ENCODE measurements around the gene ZNF518A.

ZNF518A gene

DNA sequence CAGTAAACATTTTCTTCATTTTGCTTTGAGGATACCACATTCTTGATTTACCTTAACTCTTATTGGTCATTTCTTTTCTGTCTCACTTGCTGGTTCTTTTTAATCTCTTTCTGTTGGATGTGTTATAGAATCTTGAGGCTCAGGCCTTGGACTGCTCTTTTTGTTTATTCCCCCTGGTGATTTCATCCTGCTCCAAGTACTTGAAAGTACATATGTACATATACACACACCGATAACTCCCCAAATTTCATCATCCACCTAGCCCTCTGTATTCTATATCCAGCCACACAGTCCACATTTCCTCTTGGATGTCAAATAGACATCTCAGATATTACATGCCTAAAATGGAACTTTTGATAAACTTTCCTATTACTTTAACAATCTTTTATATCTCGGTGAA lies 7.5 kb downstream of the ZNF518A start:
- H3K4me3 ChIP-seq (ENCODE audit: low read length in 2 of 2) = no peak overlapping the region
- no peak overlapping the region for H3K27ac ChIP-seq (ENCODE audit: low read length)
- H3K9ac ChIP-seq (ENCODE audit: low read length in 2 of 2) = no peak overlapping the region
- no peaks in the 10 kb centered on the region for H3K27me3 ChIP-seq (ENCODE audit: control insufficient read depth in 1 of 2, insufficient read depth in 2 of 2, low read length in 2 of 2)
- no peaks in the 10 kb centered on the region for H3K9me3 ChIP-seq (ENCODE audit: control insufficient read depth in 2 of 2, low read length in 2 of 2)
- H3K4me1 ChIP-seq (ENCODE audit: control insufficient read depth, insufficient read depth, low read length) = no peaks in the 10 kb centered on the region
- peaks cover 16 to 36% of the 10 kb centered on the region in 2 donors for H3K36me3 ChIP-seq (ENCODE audit: control insufficient read depth in 2 of 2, insufficient read depth in 2 of 2, low read length in 2 of 2)

- H3K36me3 ChIP-seq (ENCODE audit: control insufficient read depth in 2 of 2, insufficient read depth in 2 of 2, low read length in 2 of 2) = peaks cover 16 to 36% of the 10 kb centered on the region in 2 donors
These were observed 8.0 kb downstream of the ZNF518A start for GRCh38 chr10:96138102-96138501.

GRCh38 chr10:96152437-96152836 lies 22.3 kb downstream of the ZNF518A start:
- H3K9me3 ChIP-seq (ENCODE audit: control insufficient read depth in 2 of 2, low read length in 2 of 2) = no peaks in the 10 kb centered on the region
- H3K27ac ChIP-seq (ENCODE audit: low read length) = no peak overlapping the region
- H3K36me3 ChIP-seq (ENCODE audit: control insufficient read depth in 2 of 2, insufficient read depth in 2 of 2, low read length in 2 of 2) = peaks cover 15 to 39% of the 10 kb centered on the region in 2 donors
- H3K27me3 ChIP-seq (ENCODE audit: control insufficient read depth in 1 of 2, insufficient read depth in 2 of 2, low read length in 2 of 2) = no peaks in the 10 kb centered on the region
- H3K9ac ChIP-seq (ENCODE audit: low read length in 2 of 2) = no peak overlapping the region
- H3K4me1 ChIP-seq (ENCODE audit: control insufficient read depth, insufficient read depth, low read length) = no peaks in the 10 kb centered on the region
- H3K4me3 ChIP-seq (ENCODE audit: low read length in 2 of 2) = no peak overlapping the region

More at GRCh38 chr10:96138102-96138501, 8.0 kb downstream of the ZNF518A start:
- H3K9me3 ChIP-seq (ENCODE audit: control insufficient read depth in 2 of 2, low read length in 2 of 2) = no peaks in the 10 kb centered on the region
- H3K4me1 ChIP-seq (ENCODE audit: control insufficient read depth, insufficient read depth, low read length) = no peaks in the 10 kb centered on the region
- H3K27me3 ChIP-seq (ENCODE audit: control insufficient read depth in 1 of 2, insufficient read depth in 2 of 2, low read length in 2 of 2) = no peaks in the 10 kb centered on the region
- H3K4me3 ChIP-seq (ENCODE audit: low read length in 2 of 2) = no peak overlapping the region
- H3K9ac ChIP-seq (ENCODE audit: low read length in 2 of 2) = no peak overlapping the region
- H3K27ac ChIP-seq (ENCODE audit: low read length) = no peak overlapping the region

DNA sequence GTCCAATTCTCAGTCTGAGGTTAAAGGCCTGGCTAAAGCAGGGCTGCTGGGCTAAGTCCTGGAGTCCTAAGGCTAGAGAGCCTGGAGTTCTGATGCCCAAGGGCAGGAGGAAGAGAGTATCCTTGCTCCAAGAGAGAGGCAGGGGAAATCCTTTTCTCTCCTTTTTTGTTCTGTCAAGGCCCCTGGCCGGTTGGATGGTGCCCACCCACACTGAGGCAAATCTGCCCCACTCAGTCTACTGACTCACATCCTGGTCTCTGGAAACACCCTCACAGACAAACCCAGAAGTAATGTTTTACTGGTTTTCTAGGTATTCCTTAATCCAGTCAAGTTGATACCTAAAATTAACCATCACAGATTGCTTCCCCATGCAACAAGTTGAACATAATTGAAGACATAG lies 23.0 kb downstream of the ZNF518A start:
- no peak overlapping the region for H3K9ac ChIP-seq (ENCODE audit: low read length in 2 of 2)
- H3K27ac ChIP-seq (ENCODE audit: low read length) = no peak overlapping the region
- no peak overlapping the region for H3K4me3 ChIP-seq (ENCODE audit: low read length in 2 of 2)
- H3K36me3 ChIP-seq (ENCODE audit: control insufficient read depth in 2 of 2, insufficient read depth in 2 of 2, low read length in 2 of 2) = peaks cover 15 to 44% of the 10 kb centered on the region in 2 donors
- no peaks in the 10 kb centered on the region for H3K4me1 ChIP-seq (ENCODE audit: control insufficient read depth, insufficient read depth, low read length)
- no peaks in the 10 kb centered on the region for H3K9me3 ChIP-seq (ENCODE audit: control insufficient read depth in 2 of 2, low read length in 2 of 2)
- H3K27me3 ChIP-seq (ENCODE audit: control insufficient read depth in 1 of 2, insufficient read depth in 2 of 2, low read length in 2 of 2) = no peaks in the 10 kb centered on the region

DNA sequence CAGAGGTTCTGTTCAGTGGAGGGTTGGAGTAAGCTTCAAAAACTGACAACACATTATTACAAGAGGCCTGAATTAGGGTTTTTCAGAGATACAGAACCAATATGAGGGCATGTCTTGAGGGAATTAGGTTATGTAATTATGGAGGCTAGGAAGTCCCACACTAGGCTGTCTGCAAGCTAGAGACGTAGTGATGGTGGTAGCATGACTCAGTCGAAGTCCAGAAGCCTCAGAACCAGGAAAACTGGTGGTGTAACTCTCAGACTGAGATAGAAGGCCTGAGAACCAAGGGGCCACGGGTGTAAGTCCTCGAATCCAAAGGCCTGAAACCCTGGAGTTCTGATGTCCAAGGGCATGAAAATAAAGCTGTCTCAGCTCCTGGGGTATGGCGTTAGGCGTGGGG lies 35.6 kb downstream of the ZNF518A start:
- no peaks in the 10 kb centered on the region for H3K4me1 ChIP-seq (ENCODE audit: control insufficient read depth, insufficient read depth, low read length)
- no peak overlapping the region for H3K4me3 ChIP-seq (ENCODE audit: low read length in 2 of 2)
- H3K27ac ChIP-seq (ENCODE audit: low read length) = no peak overlapping the region
- no peak overlapping the region for H3K9ac ChIP-seq (ENCODE audit: low read length in 2 of 2)
- no peaks in the 10 kb centered on the region for H3K27me3 ChIP-seq (ENCODE audit: control insufficient read depth in 1 of 2, insufficient read depth in 2 of 2, low read length in 2 of 2)
- no peaks in the 10 kb centered on the region for H3K36me3 ChIP-seq (ENCODE audit: control insufficient read depth in 2 of 2, insufficient read depth in 2 of 2, low read length in 2 of 2)
- H3K9me3 ChIP-seq (ENCODE audit: control insufficient read depth in 2 of 2, low read length in 2 of 2) = peaks cover 4 to 7% of the 10 kb centered on the region in 2 donors

GRCh38 chr10:96168546-96168945 lies 38.4 kb downstream of the ZNF518A start:
- H3K36me3 ChIP-seq (ENCODE audit: control insufficient read depth in 2 of 2, insufficient read depth in 2 of 2, low read length in 2 of 2) = no peaks in the 10 kb centered on the region
- no peaks in the 10 kb centered on the region for H3K4me1 ChIP-seq (ENCODE audit: control insufficient read depth, insufficient read depth, low read length)
- H3K27me3 ChIP-seq (ENCODE audit: control insufficient read depth in 1 of 2, insufficient read depth in 2 of 2, low read length in 2 of 2) = no peaks in the 10 kb centered on the region
- H3K27ac ChIP-seq (ENCODE audit: low read length) = no peak overlapping the region
- no peak overlapping the region for H3K9ac ChIP-seq (ENCODE audit: low read length in 2 of 2)
- peaks cover 4 to 7% of the 10 kb centered on the region in 2 donors for H3K9me3 ChIP-seq (ENCODE audit: control insufficient read depth in 2 of 2, low read length in 2 of 2)
- no peak overlapping the region for H3K4me3 ChIP-seq (ENCODE audit: low read length in 2 of 2)

GRCh38 chr10:96170230-96170629 lies 40.1 kb downstream of the ZNF518A start:
- no peaks in the 10 kb centered on the region for H3K27me3 ChIP-seq (ENCODE audit: control insufficient read depth in 1 of 2, insufficient read depth in 2 of 2, low read length in 2 of 2)
- H3K4me1 ChIP-seq (ENCODE audit: control insufficient read depth, insufficient read depth, low read length) = no peaks in the 10 kb centered on the region
- H3K27ac ChIP-seq (ENCODE audit: low read length) = no peak overlapping the region
- H3K9ac ChIP-seq (ENCODE audit: low read length in 2 of 2) = no peak overlapping the region
- no peaks in the 10 kb centered on the region for H3K36me3 ChIP-seq (ENCODE audit: control insufficient read depth in 2 of 2, insufficient read depth in 2 of 2, low read length in 2 of 2)
- H3K9me3 ChIP-seq (ENCODE audit: control insufficient read depth in 2 of 2, low read length in 2 of 2) = peaks cover 4 to 7% of the 10 kb centered on the region in 2 donors
- H3K4me3 ChIP-seq (ENCODE audit: low read length in 2 of 2) = no peak overlapping the region

DNA sequence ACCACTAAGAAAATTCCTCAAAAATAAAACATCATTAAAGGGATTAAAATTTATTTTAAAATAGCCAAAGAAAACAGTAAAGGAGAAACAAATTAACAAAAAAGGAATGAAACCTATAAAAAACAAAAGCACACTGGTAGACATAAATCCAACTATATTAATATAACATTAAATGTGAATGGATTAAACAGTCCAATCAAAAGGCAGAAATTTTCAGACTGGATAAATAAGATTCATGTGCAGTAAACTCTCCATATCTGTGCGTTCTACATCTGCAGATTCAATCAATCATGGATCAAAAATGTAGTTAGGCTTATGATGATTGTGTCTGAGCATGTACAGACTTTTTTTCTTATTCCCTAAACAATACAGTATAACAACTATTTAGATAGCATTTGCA lies 42.6 kb downstream of the ZNF518A start:
- H3K36me3 ChIP-seq (ENCODE audit: control insufficient read depth in 2 of 2, insufficient read depth in 2 of 2, low read length in 2 of 2) = no peaks in the 10 kb centered on the region
- H3K27me3 ChIP-seq (ENCODE audit: control insufficient read depth in 1 of 2, insufficient read depth in 2 of 2, low read length in 2 of 2) = no peaks in the 10 kb centered on the region
- H3K4me1 ChIP-seq (ENCODE audit: control insufficient read depth, insufficient read depth, low read length) = no peaks in the 10 kb centered on the region
- H3K9ac ChIP-seq (ENCODE audit: low read length in 2 of 2) = no peak overlapping the region
- peaks cover 0 to 16% of the 10 kb centered on the region in 2 donors for H3K9me3 ChIP-seq (ENCODE audit: control insufficient read depth in 2 of 2, low read length in 2 of 2)
- no peak overlapping the region for H3K4me3 ChIP-seq (ENCODE audit: low read length in 2 of 2)
- no peak overlapping the region for H3K27ac ChIP-seq (ENCODE audit: low read length)

- peaks cover 0 to 8% of the 10 kb centered on the region in 2 donors for H3K9me3 ChIP-seq (ENCODE audit: control insufficient read depth in 2 of 2, low read length in 2 of 2)
- no peaks in the 10 kb centered on the region for H3K36me3 ChIP-seq (ENCODE audit: control insufficient read depth in 2 of 2, insufficient read depth in 2 of 2, low read length in 2 of 2)
- no peak overlapping the region for H3K9ac ChIP-seq (ENCODE audit: low read length in 2 of 2)
- H3K4me3 ChIP-seq (ENCODE audit: low read length in 2 of 2) = no peak overlapping the region
- H3K27me3 ChIP-seq (ENCODE audit: control insufficient read depth in 1 of 2, insufficient read depth in 2 of 2, low read length in 2 of 2) = no peaks in the 10 kb centered on the region
- no peak overlapping the region for H3K27ac ChIP-seq (ENCODE audit: low read length)
- no peaks in the 10 kb centered on the region for H3K4me1 ChIP-seq (ENCODE audit: control insufficient read depth, insufficient read depth, low read length)
These were observed 46.9 kb downstream of the ZNF518A start for GRCh38 chr10:96176985-96177384.

DNA sequence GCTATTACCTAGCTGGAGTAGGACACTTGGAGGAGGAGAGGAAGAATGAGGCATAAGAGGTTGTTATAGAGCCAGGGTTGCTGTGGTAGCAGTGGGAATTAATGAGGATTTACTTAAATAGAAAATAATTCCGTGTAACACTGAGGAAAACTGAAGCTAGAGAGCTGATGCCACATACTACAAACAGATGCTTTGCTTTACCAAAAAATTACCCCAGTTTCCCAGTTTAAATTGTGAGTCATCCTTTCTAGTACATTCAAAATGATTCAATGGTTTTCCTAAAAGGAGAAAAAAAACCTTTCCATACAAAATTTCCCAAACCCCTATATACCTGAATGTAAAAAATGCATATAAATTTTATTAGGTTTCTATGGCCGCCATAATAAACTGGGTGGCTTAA lies 58.3 kb downstream of the ZNF518A start:
- no peaks in the 10 kb centered on the region for H3K27me3 ChIP-seq (ENCODE audit: control insufficient read depth in 1 of 2, insufficient read depth in 2 of 2, low read length in 2 of 2)
- H3K4me3 ChIP-seq (ENCODE audit: low read length in 2 of 2) = no peak overlapping the region
- no peaks in the 10 kb centered on the region for H3K9me3 ChIP-seq (ENCODE audit: control insufficient read depth in 2 of 2, low read length in 2 of 2)
- no peak overlapping the region for H3K9ac ChIP-seq (ENCODE audit: low read length in 2 of 2)
- H3K4me1 ChIP-seq (ENCODE audit: control insufficient read depth, insufficient read depth, low read length) = no peaks in the 10 kb centered on the region
- no peak overlapping the region for H3K27ac ChIP-seq (ENCODE audit: low read length)
- no peaks in the 10 kb centered on the region for H3K36me3 ChIP-seq (ENCODE audit: control insufficient read depth in 2 of 2, insufficient read depth in 2 of 2, low read length in 2 of 2)

GRCh38 chr10:96188916-96189315 lies 58.8 kb downstream of the ZNF518A start:
- Histone ChIP-seq H3K9me3 (ENCODE audit: control insufficient read depth in 2 of 2, low read length in 2 of 2) (no peaks in the 10 kb centered on the region), H3K9ac (ENCODE audit: low read length in 2 of 2) (no peak overlapping the region), H3K4me1 (ENCODE audit: control insufficient read depth, insufficient read depth, low read length) (no peaks in the 10 kb centered on the region), H3K27ac (ENCODE audit: low read length) (no peak overlapping the region), H3K36me3 (ENCODE audit: control insufficient read depth in 2 of 2, insufficient read depth in 2 of 2, low read length in 2 of 2) (no peaks in the 10 kb centered on the region), H3K27me3 (ENCODE audit: control insufficient read depth in 1 of 2, insufficient read depth in 2 of 2, low read length in 2 of 2) (no peaks in the 10 kb centered on the region), H3K4me3 (ENCODE audit: low read length in 2 of 2) (no peak overlapping the region)
